ENCODE measurements around the gene RBM10.

DNA sequence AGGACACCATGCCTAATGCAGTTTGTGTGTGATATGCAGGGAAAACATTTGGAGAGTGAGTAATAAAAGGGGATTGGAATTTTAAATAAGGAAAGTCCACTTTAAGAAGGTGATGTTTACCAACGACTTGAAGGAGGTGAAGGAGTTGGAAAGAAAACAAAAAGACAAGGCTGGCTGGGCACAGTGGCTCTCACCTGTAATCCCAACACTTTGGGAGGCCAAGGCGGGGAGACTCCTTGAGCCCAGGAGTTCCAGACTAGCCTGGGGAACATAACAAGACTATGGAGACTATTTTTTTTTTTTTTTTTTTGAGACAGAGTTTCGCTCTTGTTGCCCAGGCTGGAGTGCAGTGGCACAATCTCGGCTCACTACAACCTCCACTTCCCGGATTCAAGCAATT, 11.5 kb upstream of the RBM10 start:
- TF ChIP-seq CTCF (IDR thresholded peaks at IDR 0.05; ENCODE audit: poor library complexity) (no peak), EZH2phosphoT487 (IDR thresholded peaks at IDR 0.05; ENCODE audit: low read depth, severe bottlenecking, unreplicated experiment) (no peak), EZH2 (IDR thresholded peaks at IDR 0.05; ENCODE audit: borderline replicate concordance) (no peak)

All from hepatocyte (in vitro differentiated cells).